D721Med (cell line): ENCODE measurements around the gene TMEM33.

ENCODE experiments used
- DNase-seq: peaks from one replicate; pipeline ENCODE4 v3.0.0; 2011; ENCODE audit warnings: low spot score; ENCODE audit not compliant: insufficient read length
- FAIRE-seq: peaks from 2 replicates; lab custom pipeline; 2011; peaks lifted over from hg19 to GRCh38; lab: Jason Lieb, UNC
- TF ChIP-seq, protein P1 (sequence below): IDR thresholded peaks from 2 replicates; pipeline ENCODE4 v1.5.1; 2012; ENCODE audit warnings: mild to moderate bottlenecking, control low read depth; ENCODE audit not compliant: insufficient read depth; ENCODE audit errors: missing control alignments

The TMEM33 gene

DNA sequence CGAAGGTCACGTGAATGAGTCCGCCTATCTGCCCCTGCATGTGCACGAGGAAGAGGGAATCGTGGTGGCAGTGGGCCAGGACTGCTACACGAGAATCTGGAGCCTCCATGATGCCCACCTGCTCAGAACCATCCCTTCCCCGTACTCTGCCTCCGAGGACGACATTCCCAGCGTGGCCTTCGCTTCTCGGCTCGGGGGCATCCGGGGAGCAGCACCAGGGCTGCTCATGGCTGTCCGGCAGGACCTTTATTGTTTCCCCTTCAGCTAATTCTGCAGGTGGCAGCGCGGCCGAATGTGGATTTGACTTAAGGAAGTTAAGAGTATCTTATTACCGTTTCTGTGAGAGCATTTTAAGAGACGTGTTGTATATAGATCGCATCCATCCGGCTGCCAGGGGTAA lies 47.5 kb downstream of the TMEM33 start:
- TF ChIP-seq, protein P1, sequence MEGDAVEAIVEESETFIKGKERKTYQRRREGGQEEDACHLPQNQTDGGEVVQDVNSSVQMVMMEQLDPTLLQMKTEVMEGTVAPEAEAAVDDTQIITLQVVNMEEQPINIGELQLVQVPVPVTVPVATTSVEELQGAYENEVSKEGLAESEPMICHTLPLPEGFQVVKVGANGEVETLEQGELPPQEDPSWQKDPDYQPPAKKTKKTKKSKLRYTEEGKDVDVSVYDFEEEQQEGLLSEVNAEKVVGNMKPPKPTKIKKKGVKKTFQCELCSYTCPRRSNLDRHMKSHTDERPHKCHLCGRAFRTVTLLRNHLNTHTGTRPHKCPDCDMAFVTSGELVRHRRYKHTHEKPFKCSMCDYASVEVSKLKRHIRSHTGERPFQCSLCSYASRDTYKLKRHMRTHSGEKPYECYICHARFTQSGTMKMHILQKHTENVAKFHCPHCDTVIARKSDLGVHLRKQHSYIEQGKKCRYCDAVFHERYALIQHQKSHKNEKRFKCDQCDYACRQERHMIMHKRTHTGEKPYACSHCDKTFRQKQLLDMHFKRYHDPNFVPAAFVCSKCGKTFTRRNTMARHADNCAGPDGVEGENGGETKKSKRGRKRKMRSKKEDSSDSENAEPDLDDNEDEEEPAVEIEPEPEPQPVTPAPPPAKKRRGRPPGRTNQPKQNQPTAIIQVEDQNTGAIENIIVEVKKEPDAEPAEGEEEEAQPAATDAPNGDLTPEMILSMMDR, result no peak
- FAIRE-seq (no peak), DNase-seq (no peak)

DNA sequence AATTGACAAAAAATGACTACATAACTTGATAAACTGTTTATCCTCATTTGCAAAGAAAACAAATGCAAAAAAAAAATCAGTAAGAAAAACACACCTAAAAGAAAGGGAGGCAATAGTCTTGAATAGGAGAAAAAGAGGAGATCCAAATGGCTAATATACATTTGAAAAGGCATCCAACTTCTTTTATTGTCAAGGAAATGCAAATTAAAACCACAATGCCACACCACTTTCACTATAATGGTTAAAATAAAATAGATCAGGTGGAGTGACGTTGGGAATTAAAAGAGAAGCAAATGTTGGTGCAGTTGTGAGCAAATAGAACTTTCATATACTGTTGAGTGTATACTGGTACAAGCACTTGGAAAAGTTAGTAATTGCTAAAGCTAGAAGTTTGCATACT lies 49.9 kb downstream of the TMEM33 start:
- TF ChIP-seq, protein P1, result no peak
- DNase-seq (no peak), FAIRE-seq (no peak)

DNA sequence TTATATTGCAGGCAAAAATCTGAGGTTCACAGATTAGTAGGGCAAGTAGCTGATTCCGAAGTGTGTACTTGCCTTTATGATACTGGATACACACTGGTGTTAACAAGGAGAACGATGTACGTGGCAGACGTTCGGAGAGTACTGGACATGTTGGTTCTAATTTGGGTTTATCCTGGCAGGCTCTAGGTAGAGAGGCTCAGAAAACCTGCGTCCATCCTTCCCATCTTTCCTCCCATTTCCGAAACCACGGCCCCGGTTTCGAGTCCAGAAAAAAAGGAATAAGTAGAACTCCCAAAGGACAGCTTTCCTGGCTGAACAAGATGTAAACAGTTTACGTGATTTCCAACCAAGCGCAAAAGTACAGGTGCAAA lies 54.8 kb downstream of the TMEM33 start:
- TF ChIP-seq, protein P1, result no peak
- FAIRE-seq (no peak), DNase-seq (no peak)

DNA sequence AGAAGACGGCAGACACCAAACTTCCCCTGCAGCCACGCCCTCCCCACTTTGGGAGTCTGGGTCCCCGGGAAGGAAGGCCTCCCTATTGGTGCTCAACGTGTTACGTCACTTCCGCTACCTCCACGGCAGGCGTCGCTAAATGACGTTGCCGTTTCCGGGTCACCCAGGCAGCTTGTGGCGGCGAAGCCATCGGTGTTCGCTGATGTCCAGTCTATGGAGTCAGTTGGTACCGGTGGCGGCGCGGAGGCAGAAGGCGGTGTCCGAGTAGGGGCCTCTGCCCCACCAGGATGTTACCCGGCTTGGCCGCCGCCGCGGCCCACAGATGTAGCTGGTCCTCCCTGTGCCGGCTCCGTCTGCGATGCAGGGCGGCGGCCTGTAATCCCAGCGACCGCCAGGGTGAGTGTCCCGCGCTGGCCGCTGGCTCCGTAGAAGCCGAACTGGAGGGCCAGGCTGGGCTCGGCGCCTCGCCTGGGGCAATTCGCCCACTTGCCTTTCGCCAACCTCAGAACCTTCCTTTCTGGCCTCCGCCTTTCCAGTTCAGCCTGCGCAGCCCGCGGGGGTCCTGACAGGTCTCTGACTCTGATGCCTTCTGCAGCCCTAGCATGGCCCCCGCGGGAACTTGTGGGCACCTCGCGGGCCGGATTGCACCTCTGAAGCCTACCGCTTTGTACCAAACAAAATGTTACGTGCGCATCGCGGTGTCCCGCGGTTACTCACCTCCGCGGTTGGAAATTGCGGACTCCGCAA lies 55.3 kb downstream of the TMEM33 start, which contains the start of gene SLC30A9:
SLC30A9 (plus strand) TSS at position 166 of the 747 bp plus-strand sequence; CDS start at position 288, 122 bp downstream.
- DNase-seq (peak; percentile 88), FAIRE-seq (peak; percentile 86)
- TF ChIP-seq, protein P1, result no peak

DNA sequence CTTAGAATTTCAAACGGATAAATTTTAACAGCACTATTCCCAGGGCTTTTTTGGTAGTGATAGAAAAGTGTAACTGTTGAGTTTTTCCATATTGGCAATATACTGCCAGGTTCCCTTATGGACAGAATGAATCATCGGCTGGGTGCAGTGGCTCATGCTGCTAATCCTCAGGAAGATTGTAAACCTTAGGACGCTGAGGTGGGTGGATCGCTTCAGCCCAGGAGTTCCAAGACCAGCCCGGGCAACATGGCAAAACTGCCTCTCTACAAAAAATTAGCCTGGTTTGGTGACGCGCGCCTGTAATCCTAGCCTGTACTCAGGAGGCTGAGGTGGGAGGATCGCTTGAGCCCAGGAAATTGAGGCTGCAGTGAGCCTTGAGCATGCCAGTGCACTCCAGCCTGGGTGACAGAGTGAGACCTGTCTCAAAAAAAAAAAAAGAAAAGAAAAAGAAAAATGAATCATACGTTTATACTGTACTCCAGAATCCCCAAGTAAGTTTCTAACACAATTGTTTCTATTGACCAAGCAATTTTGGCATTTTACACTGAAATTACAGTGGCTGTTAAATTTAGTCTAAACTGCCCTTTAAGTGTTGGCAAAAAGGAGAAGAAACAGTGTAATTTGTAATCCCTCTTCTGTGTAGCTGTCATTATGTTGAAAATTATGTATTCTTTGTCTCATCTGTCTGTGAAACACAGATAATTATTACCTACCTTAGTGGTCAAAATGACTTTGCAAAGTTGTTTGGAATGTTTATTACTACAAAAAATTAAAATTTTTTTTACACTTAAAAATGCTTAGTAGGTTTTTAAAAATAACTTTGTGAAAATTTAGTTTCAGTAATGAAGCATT lies 56.9 kb downstream of the TMEM33 start:
- no peak for DNase-seq
- no peak for FAIRE-seq
- TF ChIP-seq, protein P1, result no peak

DNA sequence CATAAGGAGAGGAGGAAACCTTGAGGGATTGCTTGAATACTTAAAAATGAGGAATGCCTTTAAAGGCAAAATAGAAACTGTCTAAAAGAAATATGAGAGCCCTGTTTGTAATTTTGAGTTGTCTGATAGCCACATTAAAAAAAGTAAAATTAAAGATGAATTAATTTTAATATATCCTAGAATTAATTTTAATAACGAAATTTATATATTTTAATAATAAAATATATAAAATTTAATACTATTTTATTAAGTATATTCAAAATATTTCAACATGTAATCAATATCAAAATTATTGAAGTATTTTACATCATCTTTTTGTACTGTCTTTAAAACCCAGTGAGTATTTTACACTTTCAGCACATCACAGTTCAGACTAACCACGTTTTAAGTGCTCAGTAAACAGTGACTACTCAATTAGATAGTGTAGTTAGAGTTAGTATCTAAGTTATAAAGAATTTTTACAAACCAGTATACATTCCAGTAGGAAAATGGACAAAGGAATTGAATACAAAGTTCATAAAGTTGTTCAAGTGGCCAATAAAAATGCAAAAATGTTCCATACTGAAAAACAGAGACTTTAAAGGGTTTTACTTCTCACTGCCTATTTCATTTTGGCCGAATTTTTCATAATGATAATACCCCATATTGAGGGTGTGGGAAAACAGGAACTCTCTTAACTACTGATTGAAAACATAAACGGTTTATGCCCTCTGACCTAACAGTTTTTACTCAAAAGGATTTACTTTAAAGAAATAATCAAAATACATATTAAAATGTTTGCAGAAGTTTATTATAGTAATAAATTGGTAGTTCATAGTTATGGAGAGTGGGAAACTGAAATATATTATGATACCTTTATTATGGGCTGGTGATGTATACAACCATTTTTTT lies 58.0 kb downstream of the TMEM33 start:
- FAIRE-seq (no peak), DNase-seq (no peak)
- TF ChIP-seq, protein P1, result no peak
